Activated T-cell treated with anti-CD3 and anti-CD28 coated beads, Interleukin-2, amount 50 U/mL, for 4 hours (primary cell): ENCODE results near the gene PISD. TPM values are rescaled to one million over a fixed set of nuclear protein-coding genes. Genes with fewer than 3 reads are reported as not detected.
"Not testable (repeated sequence)": the region's sequence is repeated elsewhere in the genome, so short reads cannot be mapped to it uniquely, and the experiment has no call there.

Experiments
- ATAC-seq, 2 donors: fragments of 200-7000 bp; cut with Tn5 transposase; one replicate each; pipeline ENCODE4 v1.10.0; 2021
- DNase-seq: peaks from one replicate; pipeline ENCODE4 v3.0.0-alpha.2; 2020
- H3K27me3 Mint-ChIP-seq: one replicate; pipeline ENCODE4 v1.8.0; 2021; ENCODE audit warnings: low read depth, mixed read lengths
- H3K36me3 Mint-ChIP-seq: one replicate; pipeline ENCODE4 v1.8.0; 2022; ENCODE audit warnings: mixed read lengths; ENCODE audit not compliant: insufficient read depth
- H3K4me1 Mint-ChIP-seq: one replicate; pipeline ENCODE4 v1.8.0; 2021; ENCODE audit warnings: low read depth, mixed read lengths
- H3K4me3 Mint-ChIP-seq: one replicate; pipeline ENCODE4 v1.8.0; 2021; ENCODE audit warnings: mild to moderate bottlenecking, moderate library complexity, mixed read lengths
- H3K9me3 Mint-ChIP-seq: one replicate; pipeline ENCODE4 v1.8.0; 2021; ENCODE audit warnings: mixed read lengths
- total RNA-seq, 3 donors: library from RNA; stranded (reverse); gene quantifications; one replicate each; pipeline ENCODE4 v1.2.1, GENCODE V29; 2021

The PISD gene
- total RNA-seq, 3 donors from 2014 or later, result 80.0 to 101 (median 81.2) TPM

DNA sequence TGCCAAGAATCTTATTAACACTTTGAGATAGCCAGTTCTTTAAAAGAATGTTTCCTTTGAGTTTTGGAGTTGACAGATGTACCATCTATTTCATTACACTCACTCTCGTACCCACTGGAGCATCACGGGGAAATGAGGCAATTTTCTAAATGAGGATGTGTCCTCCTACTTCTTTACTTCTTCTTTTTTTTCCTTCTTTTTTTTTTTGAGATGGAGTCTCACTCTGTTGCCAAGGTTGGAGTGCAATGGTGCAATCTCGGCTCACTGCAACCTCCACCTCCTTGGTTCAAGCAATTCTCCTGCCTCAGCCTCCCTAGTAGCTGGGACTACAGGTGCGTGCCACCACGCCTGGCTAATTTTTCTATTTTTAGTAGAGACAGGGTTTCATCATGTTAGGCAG, 12.2 kb upstream of the PISD start:
- H3K36me3 Mint-ChIP-seq, ATAC-seq, H3K9me3 Mint-ChIP-seq: not testable (repeated sequence)

DNA sequence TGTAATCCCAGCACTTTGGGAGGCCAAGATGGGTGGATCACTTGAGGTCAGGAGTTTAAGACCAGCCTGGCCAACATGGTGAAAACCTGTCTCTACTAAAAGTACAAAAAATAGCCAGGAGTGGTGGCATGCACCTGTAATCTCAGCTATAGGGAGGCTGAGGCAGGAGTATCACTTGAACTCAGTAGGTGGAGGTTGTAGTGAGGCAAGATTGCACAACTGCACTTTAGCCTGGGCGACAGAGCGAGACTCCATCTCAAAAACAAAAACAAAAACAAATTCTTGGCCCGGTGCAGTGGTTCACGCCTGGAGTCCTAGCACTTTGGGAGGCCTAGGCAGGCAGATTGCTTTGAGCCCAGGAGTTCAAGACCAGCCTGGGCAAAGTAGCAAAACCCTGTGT, 6.8 kb upstream of the PISD start:
- H3K36me3 Mint-ChIP-seq, H3K9me3 Mint-ChIP-seq, H3K4me3 Mint-ChIP-seq, DNase-seq, ATAC-seq, H3K27me3 Mint-ChIP-seq, H3K4me1 Mint-ChIP-seq: not testable (repeated sequence)

More for the DNA sequence above, 12.2 kb upstream of the PISD start:
- H3K4me1 Mint-ChIP-seq, result peaks cover 10% of the 10 kb centered on the region
- H3K4me3 Mint-ChIP-seq, DNase-seq, H3K27me3 Mint-ChIP-seq: not testable (repeated sequence)

DNA sequence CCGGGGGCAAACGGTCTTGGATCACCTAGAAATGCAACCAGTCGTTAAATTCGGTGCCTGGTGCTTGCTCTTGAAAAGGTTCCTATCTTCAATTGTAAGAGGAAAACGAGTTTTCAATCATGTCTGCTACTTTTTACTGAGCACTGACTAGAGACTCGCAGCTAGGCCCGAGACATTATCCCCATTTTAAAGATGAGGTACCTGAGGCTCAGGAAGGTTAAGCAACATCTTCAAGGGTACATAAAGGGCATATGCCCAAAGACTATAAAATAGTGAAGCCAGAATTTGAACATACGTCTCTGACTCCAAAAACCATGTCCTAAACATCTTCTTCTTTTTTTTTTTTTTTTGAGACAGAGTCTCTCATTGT, 638 bp upstream of the PISD start:
- no peaks in the 10 kb centered on the region for H3K9me3 Mint-ChIP-seq
- H3K36me3 Mint-ChIP-seq, result peaks cover 8% of the 10 kb centered on the region
- H3K4me3 Mint-ChIP-seq, result peak overlapping the region; percentile 98
- peaks cover 37% of the 10 kb centered on the region for H3K4me1 Mint-ChIP-seq
- ATAC-seq, result no peak
- no peak for DNase-seq
- no peaks in the 10 kb centered on the region for H3K27me3 Mint-ChIP-seq

DNA sequence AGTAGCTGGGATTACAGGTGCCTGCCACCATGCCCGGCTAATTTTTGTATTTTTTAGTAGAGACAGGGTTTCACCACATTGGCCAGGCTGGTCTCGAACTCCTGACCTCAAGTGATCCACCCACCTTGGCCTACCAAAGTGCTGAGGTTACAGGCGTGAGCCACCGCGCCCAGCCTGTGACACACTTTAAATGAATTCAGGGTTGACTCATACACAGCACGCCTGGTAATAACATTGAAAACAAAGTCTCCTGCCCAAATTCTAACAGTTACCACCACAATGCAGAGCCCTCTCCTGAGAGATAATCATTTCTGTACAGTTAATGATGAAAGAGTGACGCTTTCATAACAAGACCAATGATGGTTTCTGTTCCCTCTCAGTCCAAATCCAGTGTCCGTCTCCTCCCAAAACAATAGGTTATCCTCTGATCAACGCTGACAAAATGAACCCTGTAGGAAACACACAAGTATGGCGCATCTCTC, 1.1 kb downstream of the PISD start:
- peak; percentile 31 for DNase-seq

DNA sequence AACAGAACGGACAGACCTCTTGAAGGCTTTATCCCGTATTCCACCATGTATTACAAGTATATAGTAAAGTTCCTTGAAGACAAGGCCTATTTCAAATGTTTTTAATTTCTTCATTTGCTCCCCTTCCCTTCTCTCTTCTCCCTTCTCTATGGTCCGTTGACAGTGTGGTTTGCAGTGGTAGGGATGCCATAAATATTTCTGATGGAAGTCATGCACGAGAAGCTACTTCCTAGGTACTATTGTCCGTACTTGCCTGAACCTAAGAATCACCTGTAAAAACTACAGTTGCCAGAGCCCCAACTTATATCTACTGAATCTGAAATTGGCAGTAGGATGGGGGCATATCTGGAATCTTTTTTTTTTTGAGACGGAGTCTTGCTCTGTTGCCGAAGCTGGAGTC, 2.8 kb downstream of the PISD start:
- Mint-ChIP-seq H3K4me1 (peaks cover 41% of the 10 kb centered on the region), H3K36me3 (peaks cover 8% of the 10 kb centered on the region), H3K4me3 (no peak overlapping the region), H3K27me3 (no peaks in the 10 kb centered on the region), H3K9me3 (no peaks in the 10 kb centered on the region)
- DNase-seq (no peak), ATAC-seq (no peak)

More for the DNA sequence above, 1.1 kb downstream of the PISD start:
- peak; percentile 56 to 61 for ATAC-seq
- Mint-ChIP-seq H3K4me1 (peaks cover 40% of the 10 kb centered on the region), H3K4me3 (peak overlapping the region; percentile 98)
- not testable (repeated sequence) for H3K27me3 Mint-ChIP-seq, H3K9me3 Mint-ChIP-seq, H3K36me3 Mint-ChIP-seq

GRCh38 chr22:31654408-31654807, 7.6 kb downstream of the PISD start:
- H3K9me3 Mint-ChIP-seq, result no peaks in the 10 kb centered on the region
- H3K4me1 Mint-ChIP-seq, result peaks cover 37% of the 10 kb centered on the region
- peaks cover 14% of the 10 kb centered on the region for H3K36me3 Mint-ChIP-seq
- no peaks in the 10 kb centered on the region for H3K27me3 Mint-ChIP-seq
- no peak for DNase-seq
- no peak for ATAC-seq
- H3K4me3 Mint-ChIP-seq, result no peak overlapping the region

- no peak for ATAC-seq
These were observed 8.1 kb downstream of the PISD start for GRCh38 chr22:31653944-31654343.

GRCh38 chr22:31652911-31653684, 8.9 kb downstream of the PISD start:
- DNase-seq (no peak), ATAC-seq (no peak)
- no peak overlapping the region for H3K4me3 Mint-ChIP-seq
- peaks cover 34% of the 10 kb centered on the region for H3K4me1 Mint-ChIP-seq
- H3K36me3 Mint-ChIP-seq, result peaks cover 20% of the 10 kb centered on the region
- no peaks in the 10 kb centered on the region for H3K9me3 Mint-ChIP-seq
- H3K27me3 Mint-ChIP-seq, result no peaks in the 10 kb centered on the region

More at GRCh38 chr22:31653944-31654343, 8.1 kb downstream of the PISD start:
- DNase-seq, result no peak
- no peaks in the 10 kb centered on the region for H3K27me3 Mint-ChIP-seq
- peaks cover 33% of the 10 kb centered on the region for H3K4me1 Mint-ChIP-seq
- H3K36me3 Mint-ChIP-seq, result peaks cover 18% of the 10 kb centered on the region
- no peak overlapping the region for H3K4me3 Mint-ChIP-seq
- no peaks in the 10 kb centered on the region for H3K9me3 Mint-ChIP-seq

DNA sequence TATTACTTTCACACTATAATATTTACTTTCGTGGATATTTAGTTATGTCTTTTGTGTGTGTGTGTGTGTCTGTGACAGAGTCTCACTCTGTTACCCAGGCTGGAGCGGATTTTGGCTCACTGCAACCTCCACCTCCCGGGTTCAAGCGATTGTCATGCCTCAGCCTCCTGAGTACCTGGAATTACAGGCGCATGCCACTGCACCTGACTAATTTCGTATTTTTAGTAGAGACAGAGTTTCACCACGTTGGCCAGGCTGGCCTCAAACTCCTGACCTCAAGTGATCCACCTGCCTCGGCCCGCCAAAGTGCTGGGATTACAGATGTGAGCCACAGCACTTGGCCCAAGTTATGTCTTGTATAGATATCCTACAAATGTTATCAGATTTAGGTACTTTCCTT, 9.9 kb downstream of the PISD start:
- Mint-ChIP-seq H3K36me3 (peaks cover 25% of the 10 kb centered on the region), H3K9me3 (no peaks in the 10 kb centered on the region), H3K4me3 (no peak overlapping the region), H3K4me1 (peaks cover 40% of the 10 kb centered on the region), H3K27me3 (no peaks in the 10 kb centered on the region)
- no peak for ATAC-seq
- DNase-seq, result no peak

DNA sequence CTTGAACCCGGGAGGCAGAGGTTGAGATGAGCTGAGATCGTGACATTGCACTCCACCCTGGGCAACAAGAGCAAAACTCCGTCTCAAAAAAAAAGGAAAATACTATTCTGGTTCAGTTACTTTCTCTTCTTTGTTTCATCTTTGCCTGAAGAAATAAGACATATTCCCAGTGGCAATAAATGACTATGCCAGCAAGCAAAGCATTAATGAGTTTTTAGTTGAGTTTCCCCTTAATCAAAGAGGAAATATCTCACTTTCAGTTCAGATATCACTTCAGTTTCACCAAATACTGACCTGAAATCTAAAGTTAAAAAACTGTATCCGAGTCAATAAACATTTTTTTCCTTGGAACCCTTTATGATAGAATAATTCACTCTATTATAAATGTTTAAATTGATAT, 10.4 kb downstream of the PISD start:
- Mint-ChIP-seq H3K4me3 (peak overlapping the region; percentile 21), H3K27me3 (no peaks in the 10 kb centered on the region), H3K36me3 (peaks cover 28% of the 10 kb centered on the region), H3K4me1 (peaks cover 43% of the 10 kb centered on the region), H3K9me3 (no peaks in the 10 kb centered on the region)
- DNase-seq (no peak), ATAC-seq (peak in 1 of 2 donors; percentile 17)

DNA sequence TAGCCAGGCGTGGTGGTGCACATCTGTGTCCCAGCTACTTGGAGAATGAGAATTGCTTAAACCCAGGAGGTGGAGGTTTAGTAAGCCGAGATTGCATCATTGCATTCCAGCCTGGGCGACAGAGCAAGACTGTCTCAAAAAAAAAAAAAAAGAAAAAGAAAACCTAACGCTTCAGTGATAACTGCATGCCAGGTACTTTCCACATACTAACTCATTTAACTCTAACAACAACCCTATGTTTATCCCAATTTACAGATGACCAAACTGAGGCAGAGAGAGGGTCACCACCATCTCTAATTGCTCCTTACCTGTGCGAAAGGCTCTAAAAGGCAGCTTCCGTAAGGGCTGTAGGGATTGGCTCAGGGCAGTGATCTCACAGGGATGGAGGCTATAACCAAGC, 11.6 kb downstream of the PISD start:
- ATAC-seq (no peak), DNase-seq (no peak)
- no peaks in the 10 kb centered on the region for H3K9me3 Mint-ChIP-seq
- peaks cover 32% of the 10 kb centered on the region for H3K36me3 Mint-ChIP-seq
- peaks cover 50% of the 10 kb centered on the region for H3K4me1 Mint-ChIP-seq
- no peak overlapping the region for H3K4me3 Mint-ChIP-seq
- no peaks in the 10 kb centered on the region for H3K27me3 Mint-ChIP-seq

- Mint-ChIP-seq H3K27me3 (no peaks in the 10 kb centered on the region), H3K4me1 (peaks cover 47% of the 10 kb centered on the region), H3K9me3 (no peaks in the 10 kb centered on the region), H3K36me3 (peaks cover 33% of the 10 kb centered on the region), H3K4me3 (no peak overlapping the region)
- no peak for ATAC-seq
- no peak for DNase-seq
These were observed 14.3 kb downstream of the PISD start for GRCh38 chr22:31647523-31648320.

GRCh38 chr22:31647066-31647465, 14.9 kb downstream of the PISD start:
- ATAC-seq (no peak), DNase-seq (no peak)
- peaks cover 46% of the 10 kb centered on the region for H3K4me1 Mint-ChIP-seq
- H3K4me3 Mint-ChIP-seq, result no peak overlapping the region
- no peaks in the 10 kb centered on the region for H3K27me3 Mint-ChIP-seq
- H3K9me3 Mint-ChIP-seq, result no peaks in the 10 kb centered on the region
- peaks cover 33% of the 10 kb centered on the region for H3K36me3 Mint-ChIP-seq

GRCh38 chr22:31646186-31647019, 15.6 kb downstream of the PISD start:
- no peaks in the 10 kb centered on the region for H3K27me3 Mint-ChIP-seq
- peaks cover 33% of the 10 kb centered on the region for H3K36me3 Mint-ChIP-seq
- ATAC-seq (peak; percentile 87 to 88), DNase-seq (peak; percentile 39)
- no peak overlapping the region for H3K4me3 Mint-ChIP-seq
- peaks cover 41% of the 10 kb centered on the region for H3K4me1 Mint-ChIP-seq
- no peaks in the 10 kb centered on the region for H3K9me3 Mint-ChIP-seq
